GM19239 (cell line): Measurements from ENCODE around the gene SLAMF9.

Experiments
- DNase-seq: peaks from one replicate; pipeline ENCODE4 v3.0.0; 2011; ENCODE audit warnings: low spot score; ENCODE audit not compliant: insufficient read length
- FAIRE-seq: peaks from 2 replicates; lab custom pipeline; 2011; peaks lifted over from hg19 to GRCh38; lab: Jason Lieb, UNC

The SLAMF9 gene

GRCh38 chr1:159923203-159924024, 30.6 kb downstream of the SLAMF9 start:
- DNase-seq, result no peak

GRCh38 chr1:159922511-159923202, 31.4 kb downstream of the SLAMF9 start:
- DNase-seq (no peak), FAIRE-seq (no peak)

More at GRCh38 chr1:159923203-159924024, 30.6 kb downstream of the SLAMF9 start:
- peak; percentile 82 for FAIRE-seq

GRCh38 chr1:159921700-159922504, 32.1 kb downstream of the SLAMF9 start:
- FAIRE-seq, result peak; percentile 33
- no peak for DNase-seq

- FAIRE-seq (peak; percentile 87), DNase-seq (no peak)
Observed at GRCh38 chr1:159921251-159921650, 32.8 kb downstream of the SLAMF9 start.

DNA sequence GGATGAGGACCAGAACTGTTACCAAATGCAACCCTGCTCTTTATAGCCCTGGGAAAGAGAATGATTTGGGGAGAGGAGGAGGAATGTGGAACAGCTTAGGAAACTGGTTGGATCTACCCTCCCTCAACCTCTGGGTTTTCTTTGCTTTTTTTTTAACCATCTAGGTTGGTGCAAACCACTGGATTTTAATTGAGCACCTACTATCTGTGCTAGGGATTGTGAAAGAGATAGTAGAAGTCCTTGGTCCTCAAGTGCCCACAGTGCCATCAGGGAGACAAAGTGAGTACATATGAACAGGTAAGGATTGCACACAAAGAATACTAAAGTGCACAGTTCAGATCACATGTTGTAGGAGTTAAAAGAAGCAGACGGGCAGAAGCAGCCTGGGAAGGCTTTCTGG, 33.4 kb downstream of the SLAMF9 start:
- FAIRE-seq, result no peak

DNA sequence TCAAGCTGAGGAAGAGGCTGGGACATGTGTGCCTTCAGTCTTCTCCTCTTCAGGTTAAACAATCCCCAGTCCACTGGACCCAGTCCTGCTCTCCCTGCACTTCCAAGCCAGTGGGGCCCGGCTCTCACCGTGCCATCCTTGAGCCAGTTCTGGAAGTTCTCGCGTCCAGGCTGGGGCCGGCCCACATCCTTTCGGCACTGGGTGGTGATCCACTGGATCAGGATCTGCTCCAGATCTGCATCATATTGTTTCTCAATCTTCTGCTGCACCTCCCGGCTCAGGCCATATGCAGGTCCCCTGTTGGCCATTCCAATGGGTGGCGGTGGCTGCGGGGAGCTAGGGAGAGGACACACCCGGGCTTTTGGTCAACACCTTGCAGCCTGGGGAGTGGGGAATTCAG, 33.8 kb downstream of the SLAMF9 start:
- DNase-seq (no peak), FAIRE-seq (no peak)

More for the DNA sequence above, 33.4 kb downstream of the SLAMF9 start:
- no peak for DNase-seq

GRCh38 chr1:159919236-159919865, 34.7 kb downstream of the SLAMF9 start:
- no peak for DNase-seq

DNA sequence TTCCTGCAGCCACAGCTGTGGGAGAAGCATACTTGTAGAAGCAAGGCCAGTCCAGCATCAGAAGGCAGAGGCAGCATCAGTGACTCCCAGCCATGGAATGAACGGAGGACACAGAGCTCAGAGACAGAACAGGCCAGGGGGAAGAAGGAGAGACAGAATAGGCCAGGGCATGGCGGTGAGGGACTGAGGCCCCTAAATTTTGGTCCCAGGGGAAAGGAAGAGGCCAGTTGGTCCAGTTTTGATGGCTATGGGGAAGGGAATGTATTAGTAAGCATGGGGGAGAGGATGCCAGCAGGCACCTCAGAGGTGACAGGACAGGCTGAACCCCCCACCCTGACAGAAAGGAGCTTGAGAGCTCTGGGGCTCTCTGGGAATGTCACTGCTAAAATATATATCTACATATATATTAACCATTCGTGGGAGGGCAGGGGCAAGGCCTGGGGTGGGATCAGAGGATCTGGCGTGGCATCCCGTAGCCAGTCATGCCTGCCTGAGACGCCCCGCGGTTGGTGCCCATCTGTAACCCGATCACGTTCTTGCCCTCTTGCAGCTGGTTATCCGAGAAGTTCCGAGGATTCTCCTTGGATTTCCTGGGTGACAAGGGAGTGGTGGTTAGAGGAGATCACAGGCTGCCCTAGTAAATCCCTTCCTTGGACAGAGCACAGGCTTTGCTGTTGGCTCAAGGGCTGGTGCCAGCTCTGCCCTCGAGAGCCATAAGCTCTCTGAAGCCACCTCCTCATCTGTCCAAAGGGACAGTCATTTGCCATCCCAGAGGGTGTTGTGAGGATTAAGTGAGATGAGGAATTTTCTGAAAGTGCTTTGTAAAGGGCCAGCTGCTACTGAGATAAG, 35.5 kb downstream of the SLAMF9 start:
- DNase-seq (no peak), FAIRE-seq (no peak)

More at GRCh38 chr1:159919236-159919865, 34.7 kb downstream of the SLAMF9 start:
- no peak for FAIRE-seq

DNA sequence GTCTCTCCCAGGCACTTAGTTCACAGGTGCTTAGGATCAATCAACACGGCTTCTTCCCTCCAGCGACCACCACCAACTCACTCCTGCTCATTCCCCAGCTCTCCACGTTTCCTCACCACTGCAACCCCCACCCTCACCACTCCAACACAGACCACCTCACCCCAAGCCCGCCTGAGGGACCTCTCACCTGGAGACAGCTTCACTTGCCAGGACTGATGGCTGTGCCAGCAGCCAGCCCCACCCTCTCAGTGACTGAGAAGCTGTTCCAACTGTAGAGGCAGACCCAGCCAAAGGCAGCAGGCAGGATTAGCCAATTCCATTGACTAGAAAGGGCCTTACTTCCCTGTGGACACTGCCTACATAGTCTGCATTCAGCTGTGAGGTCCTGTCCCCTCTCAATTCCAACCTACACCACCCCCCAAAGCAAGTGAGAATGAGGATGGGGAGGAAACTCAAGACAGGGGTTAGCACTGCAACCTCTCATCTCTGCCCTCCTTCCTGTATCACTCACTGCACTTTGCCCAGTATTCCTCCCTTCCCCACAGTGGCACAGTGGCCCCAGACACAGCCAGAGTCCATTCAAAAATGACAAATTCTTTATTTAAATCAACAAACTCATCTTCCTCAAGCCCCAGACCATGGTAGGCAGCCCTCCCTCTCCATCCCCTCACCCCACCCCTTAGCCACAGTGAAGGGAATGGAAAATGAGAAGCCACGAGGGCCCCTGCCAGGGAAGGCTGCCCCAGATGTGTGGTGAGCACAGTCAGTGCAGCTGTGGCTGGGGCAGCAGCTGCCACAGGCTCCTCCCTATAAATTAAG, 36.3 kb downstream of the SLAMF9 start:
- DNase-seq (no peak), FAIRE-seq (no peak)

DNA sequence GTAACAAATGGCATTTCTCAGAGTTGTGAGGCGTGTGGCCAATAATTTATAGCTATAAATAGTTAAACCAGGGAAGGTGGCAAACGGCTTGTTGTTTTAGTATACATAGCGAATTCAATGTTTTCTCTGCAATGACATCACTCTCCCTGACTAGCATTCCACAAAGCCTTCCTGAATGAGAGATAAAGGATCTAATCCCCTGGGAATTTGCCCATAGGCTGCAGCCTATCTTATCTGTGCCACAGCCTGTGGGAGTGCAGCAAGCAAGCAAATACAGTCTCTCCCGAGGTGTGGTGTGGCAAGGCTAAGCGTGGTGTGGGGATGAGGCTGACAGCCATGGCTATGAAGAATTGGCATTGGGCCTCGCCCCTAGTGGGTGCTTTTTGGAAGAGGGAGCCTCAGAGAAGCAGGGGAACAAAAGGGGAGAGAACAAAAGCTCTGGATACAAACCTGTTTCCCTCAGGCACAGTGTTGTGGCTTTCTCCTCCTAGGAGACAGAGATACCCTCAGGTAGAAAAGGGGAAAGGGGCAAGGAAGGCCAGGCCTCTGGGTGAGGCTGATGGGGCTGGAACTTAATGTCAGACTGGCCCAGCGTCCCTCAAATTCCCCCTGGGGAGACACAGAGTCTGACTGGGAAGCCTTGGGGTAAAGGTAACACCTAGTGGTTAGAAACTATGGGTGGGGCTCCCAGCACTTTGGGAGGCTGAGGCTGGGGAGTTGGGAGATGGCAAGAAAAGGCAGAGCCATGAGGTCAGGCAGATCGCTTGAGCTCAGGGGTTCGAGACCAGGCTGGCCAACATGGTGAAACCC, 37.6 kb downstream of the SLAMF9 start:
- DNase-seq (no peak), FAIRE-seq (no peak)

GRCh38 chr1:159915571-159916241, 38.3 kb downstream of the SLAMF9 start:
- DNase-seq, result no peak
- FAIRE-seq, result no peak

GRCh38 chr1:159914252-159915018, 39.6 kb downstream of the SLAMF9 start:
- FAIRE-seq, result no peak
- no peak for DNase-seq

- FAIRE-seq, result no peak
Observed at GRCh38 chr1:159913451-159914192, 40.4 kb downstream of the SLAMF9 start.

DNA sequence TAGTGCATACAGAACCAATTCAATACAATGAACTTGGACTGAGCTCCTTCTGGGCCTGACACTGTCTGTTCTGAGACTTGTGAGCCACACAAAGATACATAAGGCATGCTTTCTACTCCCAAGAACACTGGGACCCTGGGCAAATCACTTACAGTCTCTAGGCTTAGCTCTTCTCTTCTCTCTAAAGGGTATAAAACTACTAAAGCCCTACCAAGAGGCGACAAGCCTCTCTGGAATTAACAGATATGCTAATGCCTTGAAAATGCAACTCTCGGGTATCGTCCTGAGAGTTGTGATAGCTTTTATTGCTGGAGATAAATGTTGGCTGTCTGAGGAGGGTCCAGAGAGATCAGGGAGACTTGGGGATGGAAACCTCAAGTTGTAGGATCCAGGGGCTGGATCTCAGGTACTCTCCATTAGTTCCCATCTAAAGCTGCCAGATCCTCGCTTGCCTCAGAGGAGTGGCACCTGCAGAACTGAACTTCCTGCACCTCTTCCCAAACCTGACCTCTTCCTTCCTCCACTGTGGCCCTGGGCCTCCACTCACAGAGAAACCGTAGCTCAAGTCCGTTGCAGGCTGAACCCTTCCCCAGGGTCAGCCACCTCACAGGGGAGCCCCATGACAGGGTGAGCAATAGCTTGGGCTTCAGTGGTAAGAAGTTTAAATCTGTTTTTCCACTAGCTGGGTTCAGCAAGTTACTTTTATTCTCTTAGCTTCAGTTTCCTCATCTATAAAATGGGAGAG, 42.5 kb downstream of the SLAMF9 start:
- DNase-seq, result no peak
- FAIRE-seq, result no peak

More at GRCh38 chr1:159913451-159914192, 40.4 kb downstream of the SLAMF9 start:
- no peak for DNase-seq
